GM23248 (cell line): ENCODE data around the gene FHIP2A.

ENCODE experiments used
- EZH2 ChIP-seq: fragments of 200-600 bp; sonication (generic); IDR thresholded peaks from 2 replicates; pipeline ENCODE4 v1.6.1; 2018; ENCODE audit warnings: antibody characterized with exemption, mild to moderate bottlenecking; ENCODE audit not compliant: insufficient read depth, poor library complexity, severe bottlenecking
- EZH2phosphoT487 ChIP-seq: fragments of 200-600 bp; sonication (generic); IDR thresholded peaks from 2 replicates; pipeline ENCODE4 v1.6.1; 2018; ENCODE audit warnings: antibody characterized with exemption, moderate library complexity, mild to moderate bottlenecking, low read depth; ENCODE audit not compliant: insufficient read depth

GRCh38 chr10:114869520-114869892 lies 47.9 kb downstream of the FHIP2A start:
- TF ChIP-seq EZH2phosphoT487 (no peak), EZH2 (no peak)
